Smooth muscle cell (in vitro differentiated cells): ENCODE results near the gene CYB5R3. TPM values are rescaled to one million over a fixed set of nuclear protein-coding genes. Genes with fewer than 3 reads are reported as not detected.
"Not testable (repeated sequence)": the region's sequence is repeated elsewhere in the genome, so short reads cannot be mapped to it uniquely, and the experiment has no call there.

Experiments
- DNase-seq: peaks from one replicate; lab custom pipeline; 2025; ENCODE audit not compliant: unreplicated experiment; lab: John Stamatoyannopoulos, UW
- H2AFZ ChIP-seq: fragments of 200-600 bp; sonication (generic); 2 replicates; pipeline ENCODE4 v1.6.0; 2016; ENCODE audit warnings: antibody characterized with exemption, low read depth, mild to moderate bottlenecking
- H3F3A ChIP-seq: fragments of 200-600 bp; sonication (generic); 2 replicates; pipeline ENCODE4 v1.6.0; 2017; ENCODE audit warnings: antibody characterized with exemption, low read depth
- H3K27ac ChIP-seq: fragments of 200-600 bp; sonication (generic); 2 replicates; pipeline ENCODE4 v1.5.1; 2016; ENCODE audit warnings: low read depth, mild to moderate bottlenecking
- H3K27me3 ChIP-seq: fragments of 200-600 bp; sonication (generic); 2 replicates; pipeline ENCODE4 v1.6.1; 2016; ENCODE audit warnings: low read depth, mild to moderate bottlenecking
- H3K36me3 ChIP-seq: fragments of 200-600 bp; sonication (generic); 2 replicates; pipeline ENCODE4 v1.5.1; 2016; ENCODE audit warnings: low read depth
- H3K4me1 ChIP-seq: fragments of 200-600 bp; sonication (generic); 2 replicates; pipeline ENCODE4 v1.5.1; 2016; ENCODE audit warnings: low read depth
- H3K4me2 ChIP-seq: fragments of 200-600 bp; sonication (generic); 2 replicates; pipeline ENCODE4 v1.6.0; 2016; ENCODE audit warnings: mild to moderate bottlenecking
- H3K4me3 ChIP-seq: fragments of 200-600 bp; sonication (generic); 2 replicates; pipeline ENCODE4 v1.5.1; 2016; ENCODE audit warnings: mild to moderate bottlenecking
- H3K79me2 ChIP-seq: fragments of 200-600 bp; sonication (generic); 2 replicates; pipeline ENCODE4 v1.6.0; 2016; ENCODE audit warnings: low read depth, mild to moderate bottlenecking
- H3K9ac ChIP-seq: fragments of 200-600 bp; sonication (generic); 2 replicates; pipeline ENCODE4 v1.6.0; 2016; ENCODE audit warnings: low read depth
- H3K9me3 ChIP-seq: fragments of 200-600 bp; sonication (generic); replicated peaks from 2 replicates; pipeline ENCODE4 v1.5.1; 2016; ENCODE audit warnings: low read depth
- H4K20me1 ChIP-seq: fragments of 200-600 bp; sonication (generic); 2 replicates; pipeline ENCODE4 v1.6.0; 2016; ENCODE audit warnings: low read depth
- WGBS: methylation state at CpG from one replicate; pipeline ENCODE4 v1.1.7; 2016; ENCODE audit warnings: low lambda C conversion rate; 5-methylcytosine and 5-hydroxymethylcytosine counted together
- polyA plus RNA-seq: library from polyadenylated mRNA; unstranded; fragments of >200 nt; fragmentation: Nextera tagmentation; extraction: Ambion mirVana; gene quantifications from 2 replicates; pipeline ENCODE4 v1.2.1, GENCODE V29; 2016
- total RNA-seq: library from RNA; depleted of rRNA; stranded (reverse); fragments of >200 nt; gene quantifications from 2 replicates; pipeline ENCODE4 v1.2.3, GENCODE V29; 2014
- TF ChIP-seq, protein P1 (sequence below): fragments of 200-600 bp; sonication (generic); IDR thresholded peaks from 2 replicates; pipeline ENCODE4 v1.5.1; 2017; ENCODE audit warnings: borderline replicate concordance, mild to moderate bottlenecking, antibody characterized with exemption; ENCODE audit not compliant: insufficient read depth, poor library complexity, severe bottlenecking

Gene CYB5R3
- total and polyA plus RNA-seq, 2 experiments from 2014 or later = 76.8 to 365 TPM

- no peaks in the 10 kb centered on the region for H3F3A ChIP-seq
- H3K79me2 ChIP-seq = no peaks in the 10 kb centered on the region
- H3K4me2 ChIP-seq = no peak overlapping the region
- no peak overlapping the region for H3K9ac ChIP-seq
- H3K9me3 ChIP-seq = no peaks in the 10 kb centered on the region
- no peak for DNase-seq
- no peaks in the 10 kb centered on the region for H3K36me3 ChIP-seq
- no peak overlapping the region for H3K4me3 ChIP-seq
- no peaks in the 10 kb centered on the region for H4K20me1 ChIP-seq
- H2AFZ ChIP-seq = no peak overlapping the region
- H3K4me1 ChIP-seq = peaks cover 3% of the 10 kb centered on the region
- TF ChIP-seq, protein P1, sequence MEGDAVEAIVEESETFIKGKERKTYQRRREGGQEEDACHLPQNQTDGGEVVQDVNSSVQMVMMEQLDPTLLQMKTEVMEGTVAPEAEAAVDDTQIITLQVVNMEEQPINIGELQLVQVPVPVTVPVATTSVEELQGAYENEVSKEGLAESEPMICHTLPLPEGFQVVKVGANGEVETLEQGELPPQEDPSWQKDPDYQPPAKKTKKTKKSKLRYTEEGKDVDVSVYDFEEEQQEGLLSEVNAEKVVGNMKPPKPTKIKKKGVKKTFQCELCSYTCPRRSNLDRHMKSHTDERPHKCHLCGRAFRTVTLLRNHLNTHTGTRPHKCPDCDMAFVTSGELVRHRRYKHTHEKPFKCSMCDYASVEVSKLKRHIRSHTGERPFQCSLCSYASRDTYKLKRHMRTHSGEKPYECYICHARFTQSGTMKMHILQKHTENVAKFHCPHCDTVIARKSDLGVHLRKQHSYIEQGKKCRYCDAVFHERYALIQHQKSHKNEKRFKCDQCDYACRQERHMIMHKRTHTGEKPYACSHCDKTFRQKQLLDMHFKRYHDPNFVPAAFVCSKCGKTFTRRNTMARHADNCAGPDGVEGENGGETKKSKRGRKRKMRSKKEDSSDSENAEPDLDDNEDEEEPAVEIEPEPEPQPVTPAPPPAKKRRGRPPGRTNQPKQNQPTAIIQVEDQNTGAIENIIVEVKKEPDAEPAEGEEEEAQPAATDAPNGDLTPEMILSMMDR = no peak
- no peaks in the 10 kb centered on the region for H3K27me3 ChIP-seq
- WGBS = 95% methylated on average over 4 of the region's 4 CpGs
- H3K27ac ChIP-seq = no peak overlapping the region
Measured at GRCh38 chr22:42679691-42680090, 30.5 kb upstream of the CYB5R3 start.

DNA sequence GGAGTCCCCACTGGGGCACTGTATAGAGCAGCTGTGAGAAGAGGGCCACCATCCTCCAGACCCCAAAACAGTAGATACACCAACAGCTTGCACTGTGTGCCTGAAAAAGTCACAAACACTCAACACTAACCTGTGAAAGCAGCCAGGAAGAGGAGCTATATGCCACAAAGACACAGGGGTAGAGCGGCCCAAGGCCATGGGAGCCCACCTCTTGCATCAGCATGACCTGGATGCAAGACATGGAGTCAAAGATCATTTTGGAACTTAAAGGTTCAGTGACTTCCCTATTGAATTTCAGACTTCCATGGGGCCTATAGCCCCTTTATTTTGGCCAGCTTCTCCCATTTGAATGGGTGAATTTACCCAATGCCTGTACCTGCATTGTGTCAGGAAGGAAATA lies 29.7 kb upstream of the CYB5R3 start:
- peaks cover 3% of the 10 kb centered on the region for H3K4me1 ChIP-seq
- WGBS = 100% methylated on average over 1 of the region's 1 CpG
- H3F3A ChIP-seq = no peaks in the 10 kb centered on the region
- H3K27me3 ChIP-seq = no peaks in the 10 kb centered on the region
- TF ChIP-seq, protein P1 = no peak
- H3K9ac ChIP-seq = no peak overlapping the region
- H3K4me3 ChIP-seq = no peak overlapping the region
- no peaks in the 10 kb centered on the region for H3K9me3 ChIP-seq
- H3K36me3 ChIP-seq = no peaks in the 10 kb centered on the region
- no peaks in the 10 kb centered on the region for H3K79me2 ChIP-seq
- DNase-seq = no peak
- no peak overlapping the region for H3K4me2 ChIP-seq
- no peak overlapping the region for H3K27ac ChIP-seq
- no peaks in the 10 kb centered on the region for H4K20me1 ChIP-seq
- H2AFZ ChIP-seq = no peak overlapping the region

DNA sequence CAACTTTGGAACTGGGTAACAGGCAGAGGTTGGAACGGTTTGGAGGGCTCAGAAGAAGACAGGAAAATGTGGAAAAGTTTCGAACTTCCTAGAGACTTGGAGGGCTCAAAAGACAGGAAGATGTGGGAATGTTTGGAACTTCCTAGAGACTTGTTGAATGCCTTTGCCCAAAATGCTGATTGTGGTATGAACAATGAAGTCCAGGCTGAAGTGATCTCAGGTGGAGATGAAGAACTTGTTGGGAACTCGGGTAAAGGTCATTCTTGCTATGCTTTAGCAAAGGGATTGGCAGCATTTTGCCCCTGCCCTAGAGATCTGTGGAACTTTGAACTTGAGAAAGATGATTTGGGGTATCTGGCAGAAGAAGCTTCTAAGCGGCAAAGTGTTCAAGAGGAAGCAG lies 28.7 kb upstream of the CYB5R3 start:
- not testable (repeated sequence) for H3K4me2 ChIP-seq, DNase-seq, H3F3A ChIP-seq, H4K20me1 ChIP-seq, H3K9me3 ChIP-seq, H3K79me2 ChIP-seq, H3K9ac ChIP-seq, H3K4me1 ChIP-seq, H2AFZ ChIP-seq, H3K27ac ChIP-seq, H3K4me3 ChIP-seq, H3K27me3 ChIP-seq, H3K36me3 ChIP-seq
- WGBS = 96% methylated on average over 4 of the region's 4 CpGs

DNA sequence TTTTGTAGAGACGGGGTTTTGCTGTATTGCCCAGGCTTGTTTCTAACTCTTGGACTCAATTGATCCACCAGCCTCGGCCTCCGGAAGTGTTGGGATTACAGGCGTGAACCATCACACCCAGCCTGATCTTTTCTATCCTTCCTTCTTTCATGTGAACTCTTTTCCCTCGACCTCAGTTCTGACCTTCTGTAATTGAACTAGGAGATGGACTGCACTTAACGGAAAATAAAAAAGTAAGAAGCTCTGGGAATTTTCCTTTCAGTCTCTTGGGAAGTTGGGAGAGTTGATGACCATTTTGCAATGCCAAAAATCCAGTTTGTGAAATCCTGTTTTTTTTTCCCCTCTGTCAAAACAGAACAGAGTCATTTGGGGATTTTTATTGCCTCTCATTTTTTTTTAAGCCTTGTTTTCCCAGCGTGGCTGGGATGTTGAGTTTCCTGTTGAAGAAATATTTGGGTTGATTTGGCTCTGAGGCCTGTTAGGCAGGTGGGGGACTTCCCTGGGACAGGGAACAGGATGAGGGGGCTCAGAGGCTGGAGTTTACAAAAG lies 26.9 kb upstream of the CYB5R3 start:
- Histone ChIP-seq H3K4me1 (peaks cover 3% of the 10 kb centered on the region), H3F3A (no peaks in the 10 kb centered on the region), H3K27me3 (no peaks in the 10 kb centered on the region), H3K27ac (no peak overlapping the region), H2AFZ (peak overlapping the region; percentile 14), H4K20me1 (no peaks in the 10 kb centered on the region), H3K9me3 (no peaks in the 10 kb centered on the region), H3K36me3 (no peaks in the 10 kb centered on the region), H3K4me3 (no peak overlapping the region), H3K9ac (no peak overlapping the region), H3K79me2 (no peaks in the 10 kb centered on the region), H3K4me2 (no peak overlapping the region)
- TF ChIP-seq, protein P1 = no peak
- DNase-seq = no peak
- 63% methylated on average over 7 of the region's 7 CpGs for WGBS
